ENCODE measurements around the gene PCSK6. TPM values are rescaled to one million over a fixed set of nuclear protein-coding genes. Genes with fewer than 3 reads are reported as not detected.
A peak's percentile ranks its signal among the peaks of the same experiment; 100 is the strongest.
"Not testable (repeated sequence)": the region's sequence is repeated elsewhere in the genome, so short reads cannot be mapped to it uniquely, and the experiment has no call there.

PCSK6 gene
- total RNA-seq, 1 donor from 2014 or later: 16.9 TPM

DNA sequence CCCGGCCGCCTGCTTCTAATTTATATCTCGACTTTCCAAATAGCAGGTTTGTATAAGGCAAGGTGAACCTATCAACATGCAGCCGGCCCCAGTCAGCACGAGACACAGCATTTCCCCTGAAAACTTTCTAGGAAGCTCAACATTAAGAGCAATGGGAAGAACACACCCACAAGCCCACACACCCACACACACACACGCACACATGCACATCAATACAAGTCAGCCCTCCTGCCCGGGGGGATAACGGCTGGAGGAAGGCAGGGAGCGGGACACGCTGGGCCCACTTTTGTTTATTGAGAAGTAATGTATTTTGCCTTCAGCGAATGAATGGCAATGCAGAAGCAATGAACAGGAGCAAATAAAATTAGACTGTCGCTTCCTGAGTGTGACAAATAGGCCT, 83.5 kb downstream of the PCSK6 start:
- DNase-seq (ENCODE audit: low spot score): no peak

DNA sequence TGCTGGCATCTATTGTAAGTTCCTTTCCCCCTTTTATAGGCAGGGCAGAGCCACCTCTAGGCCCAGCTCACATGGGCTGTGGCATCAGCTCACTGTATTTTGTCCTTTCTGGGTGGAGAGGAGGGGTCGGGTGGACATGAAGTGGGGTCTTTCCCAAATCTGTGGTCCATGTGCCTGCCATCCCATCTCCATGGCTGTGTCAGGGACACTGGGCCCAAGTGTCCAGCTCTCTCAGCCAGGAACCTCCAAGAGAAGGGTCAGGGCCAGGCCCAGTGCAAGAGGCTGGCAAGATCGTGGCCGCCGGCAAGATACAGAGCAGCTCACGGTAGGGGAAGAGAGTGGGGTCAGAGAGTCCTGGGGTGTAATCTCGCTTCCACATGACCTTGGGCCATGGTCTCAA, 85.3 kb downstream of the PCSK6 start:
- DNase-seq (ENCODE audit: low spot score): no peak

DNA sequence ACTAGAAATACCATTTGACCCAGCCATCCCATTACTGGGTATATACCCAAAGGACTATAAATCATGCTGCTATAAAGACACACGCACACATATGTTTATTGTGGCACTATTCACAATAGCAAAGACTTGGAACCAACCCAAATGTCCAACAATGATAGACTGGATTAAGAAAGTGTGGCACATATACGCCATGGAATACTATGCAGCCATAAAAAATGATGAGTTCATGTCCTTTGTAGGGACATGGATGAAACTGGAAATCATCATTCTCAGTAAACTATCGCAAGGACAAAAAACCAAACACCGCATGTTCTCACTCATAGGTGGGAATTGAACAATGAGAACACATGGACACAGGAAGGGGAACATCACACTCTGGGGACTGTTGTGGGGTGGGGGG, 86.6 kb downstream of the PCSK6 start:
- DNase-seq (ENCODE audit: low spot score): not testable (repeated sequence)

DNA sequence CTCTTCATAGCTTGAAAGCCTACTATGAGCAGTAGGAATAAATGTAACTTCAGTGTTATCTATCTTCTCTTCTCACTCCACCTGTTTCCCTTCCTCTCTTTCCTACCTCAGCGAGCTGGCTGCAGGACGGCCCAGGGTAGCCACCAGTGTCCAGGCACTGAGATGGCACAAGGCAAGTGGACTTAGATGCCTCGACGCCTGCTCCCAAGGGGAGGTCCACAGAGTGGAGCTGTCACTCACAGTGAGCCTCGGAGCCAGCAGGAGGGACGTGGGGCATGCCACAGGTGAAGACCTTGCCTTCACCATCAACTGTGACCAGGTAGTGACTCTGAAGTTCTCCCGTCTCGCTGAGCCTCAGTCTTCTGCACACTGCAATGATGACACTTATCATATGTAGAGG, 88.2 kb downstream of the PCSK6 start:
- no peak for DNase-seq (ENCODE audit: low spot score)

DNA sequence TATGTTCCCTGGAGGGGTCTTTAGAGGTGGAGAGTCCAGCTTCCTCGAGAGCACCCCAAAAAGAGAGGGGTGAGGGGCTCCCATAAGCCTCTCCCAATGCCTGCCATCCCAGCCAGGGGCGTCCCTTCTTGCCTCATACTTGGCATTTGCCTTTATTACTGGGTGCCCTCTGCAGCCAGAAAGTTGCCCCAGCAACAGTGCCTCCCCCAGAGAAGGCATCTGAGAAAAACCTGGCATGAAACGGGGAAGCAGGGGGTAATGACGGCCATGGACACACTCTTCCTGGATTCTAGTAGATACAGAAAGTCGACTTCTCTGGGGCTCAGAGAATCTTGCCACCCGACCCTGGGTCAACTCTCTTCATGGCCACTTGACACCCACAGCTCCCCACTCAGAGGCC, 90.1 kb downstream of the PCSK6 start:
- DNase-seq (ENCODE audit: low spot score): no peak

DNA sequence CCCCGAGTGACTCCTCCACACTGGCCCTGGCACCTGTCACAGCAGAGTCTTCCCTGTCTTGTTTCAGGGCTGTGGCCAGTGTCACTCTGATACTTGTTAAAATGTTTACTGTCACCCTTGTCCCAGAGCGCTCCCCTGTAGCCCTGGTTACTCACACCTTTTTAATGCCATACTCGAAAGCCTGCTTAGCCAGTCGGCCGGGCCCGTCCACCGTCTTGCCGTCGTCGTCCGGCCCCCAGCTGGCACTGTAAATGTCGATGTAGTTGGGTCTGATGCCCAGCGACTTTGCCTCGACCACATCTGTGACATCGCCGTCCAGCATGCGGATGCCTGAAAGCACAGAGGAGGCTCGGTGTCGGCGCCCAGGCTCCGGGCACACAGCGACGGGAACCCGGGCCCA, 91.3 kb downstream of the PCSK6 start:
- no peak for DNase-seq (ENCODE audit: low spot score)

DNA sequence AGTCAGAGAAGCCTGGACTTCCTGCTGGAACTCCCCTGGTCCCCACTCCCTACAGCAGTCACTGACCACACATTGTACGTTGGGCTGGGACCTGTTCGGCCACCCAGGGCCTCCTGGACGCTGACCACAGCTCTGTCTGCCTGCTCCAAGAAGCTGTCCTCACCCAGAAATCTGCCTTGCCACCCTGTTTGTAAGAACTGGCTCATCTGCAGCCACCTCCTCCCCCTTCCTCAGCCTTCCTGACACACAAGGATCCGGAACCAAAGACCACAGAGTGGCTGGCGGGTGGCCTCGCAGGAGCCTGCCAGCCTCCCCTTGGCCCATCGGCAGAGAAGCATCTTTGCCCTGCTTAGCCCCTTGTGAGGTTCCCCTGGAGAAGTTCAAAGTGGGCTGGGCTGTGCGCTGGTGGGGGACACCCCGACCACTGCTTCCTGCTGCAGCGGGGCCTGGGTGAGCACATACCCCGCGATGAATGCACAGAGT, 91.9 kb downstream of the PCSK6 start:
- DNase-seq (ENCODE audit: low spot score): no peak

DNA sequence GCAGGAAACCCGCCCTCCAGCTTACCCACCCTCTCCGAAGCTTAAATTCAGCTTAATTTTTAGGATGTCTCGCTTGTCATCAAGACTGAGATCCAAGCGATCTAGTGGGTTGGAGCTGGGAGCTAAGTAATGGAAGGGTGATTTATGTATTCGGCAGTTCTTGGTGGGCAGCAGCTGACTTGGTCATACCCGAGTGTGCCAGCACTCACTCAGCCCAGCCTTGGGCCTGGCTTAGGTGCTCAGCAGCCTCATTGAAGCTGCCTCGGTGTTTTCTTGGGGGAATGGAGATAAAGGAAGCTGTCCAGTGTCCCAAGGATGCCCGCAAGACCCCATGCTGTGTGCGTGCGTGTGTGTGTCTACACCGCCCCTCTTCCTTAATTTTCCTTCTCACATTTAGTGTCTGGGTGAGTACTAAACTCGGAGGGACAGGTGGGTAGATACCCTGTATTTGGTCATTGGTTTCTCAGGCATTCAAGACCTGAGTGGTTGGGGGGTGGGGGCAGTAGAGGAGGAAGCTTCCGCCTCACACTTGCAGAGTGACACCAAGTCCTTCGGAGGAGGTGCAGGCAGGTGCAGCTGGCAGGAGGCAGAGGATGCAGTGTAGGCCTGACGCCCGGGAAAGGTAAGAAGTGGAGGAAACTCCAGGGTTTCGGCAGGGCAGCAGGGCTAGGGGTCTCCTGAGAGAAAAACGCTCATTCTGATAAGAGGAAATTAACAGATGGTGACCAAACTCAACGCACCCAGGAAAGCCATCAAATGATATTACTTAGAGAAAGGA, 92.8 kb downstream of the PCSK6 start:
- no peak for DNase-seq (ENCODE audit: low spot score)

DNA sequence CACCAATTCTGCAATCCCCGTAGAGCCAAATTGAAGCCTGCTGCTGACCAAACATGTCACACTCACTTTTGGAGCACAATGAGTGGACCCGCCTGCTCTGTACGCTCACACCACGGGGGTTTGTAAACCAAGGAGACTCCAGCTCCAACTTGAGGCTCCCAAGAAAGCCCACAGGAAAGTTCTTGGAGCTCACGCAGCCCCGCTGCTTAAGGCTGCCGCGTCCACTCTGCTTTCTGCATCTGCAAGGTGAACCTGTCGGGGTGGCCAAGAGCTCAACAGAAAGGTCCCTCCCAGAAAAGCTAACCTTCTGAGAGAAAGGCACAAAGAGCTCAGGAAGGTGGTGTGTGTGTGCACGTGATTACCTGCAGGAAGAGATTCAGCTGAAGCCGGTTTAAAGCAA, 94.9 kb downstream of the PCSK6 start:
- DNase-seq (ENCODE audit: low spot score): no peak

DNA sequence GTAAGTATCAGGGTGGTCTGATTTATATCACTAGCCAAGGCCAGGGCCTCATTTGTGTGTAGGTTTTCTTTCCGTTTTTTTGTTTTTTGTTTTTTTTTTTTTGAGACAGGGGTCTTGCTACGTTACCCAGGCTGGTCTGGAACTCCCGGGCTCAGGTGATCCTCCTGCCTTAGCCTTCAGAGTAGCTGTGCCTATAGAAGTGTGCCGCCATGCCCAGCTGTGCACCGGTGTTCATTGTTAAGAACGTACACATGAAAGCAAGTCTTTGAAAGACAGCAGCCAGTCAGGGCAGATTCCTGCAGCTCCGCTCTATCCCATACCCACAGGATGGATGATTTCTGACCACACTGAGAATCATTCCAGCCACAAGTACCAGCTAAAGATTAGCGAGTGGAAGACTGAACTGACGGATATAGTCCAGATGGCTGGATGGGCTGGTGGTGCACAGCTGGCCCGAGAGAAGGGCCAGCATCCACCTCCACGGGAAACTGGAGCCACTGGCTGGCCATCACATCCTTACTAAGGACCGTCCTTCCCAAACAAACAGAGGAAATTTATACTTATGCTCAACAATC, 95.4 kb downstream of the PCSK6 start:
- no peak for DNase-seq (ENCODE audit: low spot score)

DNA sequence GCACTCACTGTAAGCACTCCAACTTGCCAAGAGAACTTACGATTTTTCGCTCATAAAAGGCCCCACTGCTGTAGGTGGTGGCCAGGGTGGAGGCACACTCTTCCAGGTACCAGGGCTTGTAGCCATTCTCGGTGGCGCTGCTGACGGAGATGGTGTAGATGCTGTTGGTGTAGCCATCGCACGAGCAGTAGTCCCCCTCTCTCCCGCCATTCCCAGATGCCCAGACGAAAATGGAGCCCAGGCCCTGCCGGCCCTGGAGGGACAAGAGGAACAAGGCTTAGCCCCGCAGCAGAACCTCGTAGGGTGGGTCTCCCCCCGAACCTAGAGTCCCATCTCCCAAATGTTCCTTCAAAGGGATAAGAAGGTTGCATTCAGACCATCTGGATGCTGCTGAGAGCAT, 96.3 kb downstream of the PCSK6 start:
- DNase-seq (ENCODE audit: low spot score): peak; percentile 69

DNA sequence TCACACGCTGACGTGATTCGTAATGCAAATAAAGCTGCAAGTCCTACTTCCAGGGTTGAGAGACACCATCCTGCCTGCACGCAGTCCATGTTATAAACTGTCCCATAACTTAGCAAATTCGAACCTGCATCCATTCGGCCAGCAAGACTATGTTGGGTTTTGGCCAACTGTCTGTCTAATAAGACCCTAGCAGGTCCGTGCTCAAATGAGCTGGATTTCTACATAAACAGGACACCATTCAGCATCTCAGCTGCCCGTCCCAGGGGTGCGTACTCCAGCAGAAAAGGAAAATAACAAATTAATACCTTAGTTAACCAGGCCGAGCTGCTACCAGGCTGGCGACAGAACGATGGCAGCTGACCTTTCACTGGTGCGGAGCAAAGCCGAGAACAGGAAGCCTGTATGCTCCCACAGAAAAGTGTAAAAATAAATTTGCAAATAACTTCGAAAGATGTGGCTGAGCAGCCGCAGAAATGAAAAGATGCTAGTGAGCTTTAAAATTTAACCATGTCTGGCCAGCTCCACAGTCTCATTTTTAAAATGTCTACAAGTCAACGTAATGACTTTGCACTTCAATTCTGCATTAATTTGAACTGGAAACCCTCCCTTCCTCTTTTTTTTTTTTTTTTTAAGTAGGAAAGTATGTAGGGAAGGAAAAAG, 97.4 kb downstream of the PCSK6 start:
- DNase-seq (ENCODE audit: low spot score): peak; percentile 53

DNA sequence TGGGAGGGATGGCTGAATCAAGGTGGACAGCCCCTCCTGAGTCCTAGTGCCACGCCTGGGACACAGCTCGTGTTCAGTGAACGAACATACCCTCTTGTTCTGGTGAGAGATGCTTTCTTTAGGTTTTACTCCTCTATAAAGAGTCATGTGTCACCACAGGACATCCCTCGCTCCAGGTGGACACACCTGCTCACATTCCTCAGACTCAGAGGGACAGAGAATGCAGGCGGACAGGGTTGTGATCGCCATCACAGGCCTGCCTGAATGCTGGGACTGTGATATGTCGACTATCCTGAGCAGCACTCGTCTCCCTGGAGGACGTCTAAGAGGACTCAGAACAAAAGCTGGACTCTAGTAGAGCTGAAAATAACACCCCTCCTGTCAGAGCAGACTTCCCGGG, 98.1 kb downstream of the PCSK6 start:
- DNase-seq (ENCODE audit: low spot score): peak; percentile 59

DNA sequence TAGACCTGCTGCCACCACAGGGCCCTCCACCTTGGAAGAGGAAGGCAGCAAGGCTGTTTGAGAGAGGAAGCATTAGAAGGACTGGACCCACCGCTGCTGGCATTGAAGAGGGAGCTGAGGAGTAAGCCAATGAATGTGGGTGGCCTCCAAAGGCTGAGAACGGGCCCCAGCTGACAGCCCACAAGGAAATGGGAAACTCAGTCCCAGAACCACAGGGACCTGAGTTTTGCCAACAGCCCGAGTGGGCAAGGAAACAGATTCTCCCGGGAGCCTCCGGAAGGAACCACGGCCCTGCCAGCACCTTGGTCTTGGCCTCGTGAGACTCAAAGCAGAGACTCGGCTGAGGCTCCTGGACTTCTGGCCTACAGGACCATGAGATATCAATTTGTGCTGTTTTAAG, 99.0 kb downstream of the PCSK6 start:
- DNase-seq (ENCODE audit: low spot score): peak; percentile 68

DNA sequence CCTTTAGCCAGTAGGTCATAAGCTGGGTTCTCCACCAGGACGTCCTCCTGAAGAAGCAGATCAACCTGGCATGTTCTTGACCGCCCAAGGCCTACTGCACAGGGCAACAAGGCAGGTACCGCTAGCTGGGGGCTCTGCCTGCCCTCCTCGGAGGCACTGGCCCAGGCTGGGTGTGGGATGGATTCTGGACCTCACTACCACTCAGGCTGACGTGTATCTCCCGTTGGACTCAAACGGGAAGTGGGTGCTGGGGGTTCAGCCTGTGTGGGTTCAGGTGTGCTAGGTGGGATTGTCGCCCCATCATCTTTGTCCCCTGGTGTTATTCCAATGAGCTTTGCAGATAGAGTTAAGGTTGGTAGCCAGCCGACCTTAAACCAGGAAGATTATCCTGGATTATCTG, 99.4 kb downstream of the PCSK6 start:
- DNase-seq (ENCODE audit: low spot score): peak; percentile 77

DNA sequence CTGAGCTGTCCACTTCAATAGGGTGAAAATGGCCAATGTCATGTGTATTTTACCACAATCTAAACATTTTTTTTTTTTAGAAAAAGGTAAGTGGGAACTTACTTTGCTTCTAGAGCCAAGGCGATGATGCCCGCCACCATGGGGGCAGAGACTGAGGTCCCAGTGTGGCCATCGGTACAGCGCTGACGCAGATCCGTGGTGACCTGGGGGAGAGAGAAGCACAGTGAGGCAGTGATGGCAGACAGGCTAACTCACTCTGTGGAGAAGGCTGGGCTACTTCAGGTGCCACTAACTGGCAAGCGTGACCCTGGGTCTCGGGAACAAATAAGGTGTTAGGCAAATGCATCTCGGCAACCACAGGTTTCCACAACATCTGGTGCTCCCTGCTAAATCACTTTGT, 100.1 kb downstream of the PCSK6 start:
- DNase-seq (ENCODE audit: low spot score): peak; percentile 47

DNA sequence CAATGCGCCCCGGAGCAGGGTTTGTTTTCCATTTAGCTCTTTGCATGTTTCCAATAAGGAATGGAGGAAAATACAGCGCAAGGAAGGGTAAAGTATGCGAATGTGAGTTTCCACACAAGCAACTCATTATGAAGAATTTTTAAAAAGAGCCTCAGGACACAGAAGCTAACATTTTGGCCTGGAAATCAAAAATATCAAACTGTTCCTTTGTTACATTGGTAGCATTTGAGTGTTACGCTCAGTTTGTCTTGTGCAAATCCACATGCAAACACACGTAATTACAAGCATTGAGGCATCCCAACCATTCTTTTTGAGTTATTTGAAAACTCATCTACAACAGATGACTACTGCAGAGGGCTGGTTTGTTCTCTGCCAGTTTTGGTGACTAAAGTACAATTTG, 101.5 kb downstream of the PCSK6 start:
- no peak for DNase-seq (ENCODE audit: low spot score)

DNA sequence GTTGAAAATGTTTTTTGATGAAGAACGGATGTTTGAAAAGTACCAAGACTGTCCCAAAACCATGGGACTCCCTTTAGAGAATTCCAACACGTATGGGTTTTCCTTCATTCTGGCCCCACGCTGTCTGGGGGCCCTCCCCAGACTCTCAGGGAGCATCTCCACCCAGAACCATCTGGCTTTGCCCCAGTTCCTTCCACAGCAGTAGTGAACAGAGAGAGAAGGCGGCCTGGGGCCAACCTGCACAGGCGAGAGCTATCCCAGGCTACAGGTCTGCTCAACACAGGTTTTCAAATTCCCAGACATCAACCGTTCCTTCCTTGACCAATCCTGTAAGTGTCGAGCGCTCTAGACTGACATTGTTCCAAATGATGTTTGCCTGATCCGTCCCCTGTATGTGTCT, 101.9 kb downstream of the PCSK6 start:
- no peak for DNase-seq (ENCODE audit: low spot score)

DNA sequence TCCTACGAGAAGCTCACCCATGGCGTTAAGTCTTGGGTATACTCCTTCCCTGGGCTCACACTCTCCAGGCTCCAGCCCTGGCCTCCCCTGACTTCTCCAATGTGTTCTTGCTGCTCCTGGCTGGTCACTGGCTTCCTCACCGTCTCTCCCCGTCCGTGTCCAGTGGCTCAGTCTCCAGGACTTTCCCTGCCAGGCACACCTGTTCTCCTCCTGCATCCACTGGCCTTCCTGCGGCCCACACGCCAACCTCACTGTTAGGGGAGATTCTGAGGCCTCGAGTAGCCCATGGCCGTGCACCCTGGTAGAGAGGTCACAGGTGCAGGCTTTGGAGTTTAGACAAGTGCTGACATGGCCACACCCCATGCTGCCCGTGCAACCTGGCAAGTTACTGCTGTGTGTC, 102.5 kb downstream of the PCSK6 start:
- DNase-seq (ENCODE audit: low spot score): no peak

DNA sequence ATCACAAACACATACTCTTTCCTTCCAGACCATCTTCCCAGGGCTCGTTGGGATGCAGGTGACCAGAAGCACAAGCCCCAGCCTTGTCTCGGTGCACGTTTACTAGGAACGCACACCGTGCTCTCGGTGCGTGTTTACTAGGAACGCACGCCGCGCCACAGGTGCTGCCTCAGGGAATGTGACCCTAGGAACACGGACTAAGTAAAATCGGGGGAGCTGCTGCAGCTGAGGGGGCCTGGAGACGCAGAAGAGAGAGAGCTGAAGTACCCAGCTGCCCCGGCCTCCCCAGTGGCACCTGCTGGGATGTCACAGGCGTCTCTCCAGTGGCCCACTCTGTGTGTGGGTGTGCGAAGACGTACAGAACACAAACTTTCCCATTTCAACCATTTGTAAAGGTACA, 103.5 kb downstream of the PCSK6 start:
- no peak for DNase-seq (ENCODE audit: low spot score)

DNA sequence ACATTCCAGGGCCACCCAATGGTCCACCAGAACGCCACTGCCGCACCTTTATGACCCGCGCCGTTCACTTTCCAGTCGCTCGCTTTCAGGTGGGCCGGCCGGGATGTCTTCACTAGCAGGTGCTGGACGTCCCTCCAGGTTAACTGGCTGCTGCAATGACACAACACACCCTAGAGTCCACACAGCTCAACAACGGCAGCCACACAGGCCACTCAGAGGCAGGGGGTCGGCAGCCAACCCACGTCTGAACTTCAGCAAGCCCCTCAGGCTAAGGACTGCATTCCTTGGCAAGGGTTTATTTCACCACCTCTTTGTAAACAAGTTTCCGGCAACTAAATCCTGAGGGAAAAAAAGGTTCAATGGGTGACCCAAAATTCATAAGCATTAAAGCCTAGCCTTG, 105.2 kb downstream of the PCSK6 start:
- no peak for DNase-seq (ENCODE audit: low spot score)

DNA sequence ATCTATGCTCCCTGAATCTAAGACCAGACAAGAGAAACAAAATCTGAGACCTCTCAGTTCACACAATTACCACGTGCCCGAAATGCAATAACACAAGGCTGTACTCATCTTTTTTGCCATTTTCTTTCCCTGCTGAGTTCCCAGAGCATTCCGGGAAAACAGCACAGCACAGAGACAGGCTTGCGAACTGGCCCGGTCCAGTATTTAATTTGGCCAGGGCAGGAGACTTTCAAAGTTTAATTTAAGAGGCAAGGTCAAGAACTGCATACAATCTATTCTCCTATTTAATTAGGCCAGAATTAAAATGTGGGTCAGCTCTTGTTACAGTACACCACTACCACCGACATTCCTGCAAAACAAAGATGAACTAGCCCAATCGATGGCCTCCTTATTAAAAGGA, 107.0 kb downstream of the PCSK6 start:
- DNase-seq (ENCODE audit: low spot score): no peak

Data from mesenteric fat pad (tissue), 1 donor.